Natural killer cell treated with Interleukin-12 subunit alpha and Interleukin-12 subunit beta and Interleukin-15 and Interleukin-18, amount 100 ng/mL, for 72 hours (primary cell): Measurements from ENCODE around the gene ZNF335. TPM values are rescaled to one million over a fixed set of nuclear protein-coding genes. Genes with fewer than 3 reads are reported as not detected.
A peak's percentile ranks its signal among the peaks of the same experiment; 100 is the strongest.
"Not testable (repeated sequence)": the region's sequence is repeated elsewhere in the genome, so short reads cannot be mapped to it uniquely, and the experiment has no call there.

Experiments
- ATAC-seq, 2 donors: fragments of 150-1000 bp; cut with Tn5 transposase in 1 of 2; sonication (Bioruptor Pico), chemical (Tn5 transposase) in 1 of 2; 2 replicates each; pipeline ENCODE4 v1.10.0; 2021
- DNase-seq: peaks from one replicate; pipeline ENCODE4 v3.0.0; 2022; ENCODE audit warnings: low spot score
- H3K27ac Mint-ChIP-seq, 2 donors: 1 replicate in 1 of 2; 2 replicates in 1 of 2; pipeline ENCODE4 v1.8.0; 2022; ENCODE audit warnings: mixed read lengths in 2 of 2, mild to moderate bottlenecking in 1 of 2, moderate library complexity in 1 of 2
- H3K27me3 Mint-ChIP-seq, 2 donors: 1 replicate in 1 of 2; 2 replicates in 1 of 2; pipeline ENCODE4 v1.8.0; 2022; ENCODE audit warnings: mixed read lengths in 2 of 2
- H3K36me3 Mint-ChIP-seq: one replicate; pipeline ENCODE4 v1.8.0; 2022; ENCODE audit warnings: mixed read lengths
- H3K4me1 Mint-ChIP-seq, 2 donors: 1 replicate in 1 of 2; 2 replicates in 1 of 2; pipeline ENCODE4 v1.8.0; 2022; ENCODE audit warnings: low read depth in 2 of 2, mixed read lengths in 2 of 2, mild to moderate bottlenecking in 1 of 2
- H3K4me3 Mint-ChIP-seq: one replicate; pipeline ENCODE4 v1.8.0; 2022; ENCODE audit warnings: mixed read lengths
- H3K9me3 Mint-ChIP-seq: 2 replicates; pipeline ENCODE4 v1.8.0; 2022; ENCODE audit warnings: mixed read lengths
- total RNA-seq, 2 donors: library from RNA; stranded (reverse); gene quantifications; one replicate each; pipeline ENCODE4 v1.2.3, GENCODE V29; 2022

Gene ZNF335
- total RNA-seq, 2 donors from 2014 or later, result 44.4 to 62.6 TPM

DNA sequence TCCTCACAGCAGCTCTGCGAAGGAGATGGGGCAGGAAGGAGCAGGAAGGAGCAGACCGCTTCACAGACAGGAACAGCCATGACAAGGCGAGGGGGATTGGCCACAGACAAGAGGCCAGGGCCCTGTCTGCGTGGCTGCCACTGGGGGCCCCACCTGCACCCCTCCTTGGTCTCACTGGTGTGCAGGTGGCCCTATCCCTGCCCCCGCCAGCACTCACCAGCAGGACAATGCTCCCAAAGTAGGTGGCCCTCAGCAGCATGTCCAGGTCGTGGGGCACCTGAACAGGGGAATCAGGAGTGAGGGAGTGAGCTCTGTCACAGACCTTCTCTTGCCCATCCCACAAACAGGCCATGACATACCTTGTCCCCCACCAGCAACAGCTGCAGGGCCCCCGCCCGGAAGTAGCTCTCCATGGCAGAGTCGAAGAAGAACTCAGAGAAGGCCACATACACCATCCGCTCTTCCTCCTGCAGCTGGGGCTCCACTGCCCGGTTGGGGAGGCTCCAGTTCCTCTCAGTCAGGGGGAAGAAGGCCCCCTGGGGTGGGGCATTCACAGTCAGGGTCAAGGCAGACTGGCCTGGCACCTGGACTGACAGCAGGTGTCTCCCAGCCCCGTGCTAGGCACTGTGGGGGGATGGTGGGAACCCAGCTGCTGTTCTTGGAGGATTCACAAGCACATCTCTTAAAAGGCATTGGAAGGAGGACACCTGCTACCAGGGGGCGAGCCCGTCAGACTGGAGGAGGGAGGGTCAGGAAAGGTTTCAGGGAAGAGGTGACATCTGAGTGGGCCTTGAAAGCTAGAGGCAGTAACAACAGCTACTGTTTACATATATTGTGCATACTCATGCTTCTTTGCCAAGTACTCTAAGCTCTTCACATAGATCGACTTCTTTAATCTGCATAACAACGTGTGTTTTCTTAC lies 67.2 kb downstream of the ZNF335 start:
- Mint-ChIP-seq H3K9me3 (no peaks in the 10 kb centered on the region), H3K27me3 (no peaks in the 10 kb centered on the region), H3K4me1 (peaks cover 0 to 7% of the 10 kb centered on the region in 2 donors), H3K27ac (peak overlapping the region in 1 of 2 donors; percentile 22), H3K36me3 (no peaks in the 10 kb centered on the region), H3K4me3 (no peak overlapping the region)
- ATAC-seq (peak; percentile 4 to 24), DNase-seq (no peak)

DNA sequence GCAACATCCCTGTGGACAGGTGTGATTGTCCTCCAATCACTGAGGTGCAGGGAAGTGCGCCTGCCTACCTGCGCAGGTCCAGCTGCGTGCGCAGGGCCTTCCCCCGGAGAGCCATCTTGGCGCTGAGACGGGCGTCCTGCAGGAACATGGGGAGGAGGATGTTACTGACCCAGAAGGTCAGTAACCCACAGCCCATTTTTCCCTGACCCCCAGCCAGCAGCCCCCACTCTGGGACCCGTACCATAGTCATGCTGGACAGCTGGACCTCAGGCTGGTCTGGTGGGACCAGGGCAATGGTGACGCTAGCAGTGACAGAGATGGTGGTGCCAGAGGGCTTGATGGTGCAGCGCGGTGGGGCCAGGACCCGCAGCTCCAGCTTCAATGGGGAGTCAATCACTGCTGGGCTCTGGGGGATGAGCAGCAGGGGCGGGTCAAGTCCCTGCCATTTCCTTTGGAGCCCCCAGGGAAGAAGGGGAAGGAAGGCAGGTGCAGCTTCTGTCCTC lies 69.8 kb downstream of the ZNF335 start:
- ATAC-seq, result peak in 1 of 2 donors; percentile 33
- Mint-ChIP-seq H3K4me1 (no peaks in the 10 kb centered on the region), H3K9me3 (no peaks in the 10 kb centered on the region), H3K27me3 (no peaks in the 10 kb centered on the region), H3K27ac (no peak overlapping the region), H3K4me3 (no peak overlapping the region), H3K36me3 (no peaks in the 10 kb centered on the region)
- DNase-seq, result no peak

DNA sequence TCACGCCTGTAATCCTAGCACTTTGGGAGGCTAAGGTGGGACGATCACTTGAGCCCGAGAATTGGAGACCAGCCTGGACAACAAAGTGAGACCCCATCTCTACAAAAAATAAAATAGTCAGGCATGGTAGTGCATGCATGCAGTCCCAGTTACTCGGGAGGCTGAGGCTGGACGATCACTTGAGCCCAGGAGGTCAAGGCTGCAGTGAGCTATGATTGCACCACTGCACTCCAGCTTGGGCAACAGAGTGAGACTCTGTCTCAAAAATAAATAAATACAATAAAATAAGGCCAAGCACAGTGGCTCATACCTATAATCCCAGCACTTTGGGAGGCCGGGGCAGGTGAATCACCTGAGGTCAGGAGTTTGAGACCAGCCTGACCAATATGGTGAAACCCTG lies 70.7 kb downstream of the ZNF335 start:
- not testable (repeated sequence) for DNase-seq, H3K36me3 Mint-ChIP-seq, H3K27ac Mint-ChIP-seq, H3K4me3 Mint-ChIP-seq, H3K9me3 Mint-ChIP-seq, H3K27me3 Mint-ChIP-seq, ATAC-seq, H3K4me1 Mint-ChIP-seq

DNA sequence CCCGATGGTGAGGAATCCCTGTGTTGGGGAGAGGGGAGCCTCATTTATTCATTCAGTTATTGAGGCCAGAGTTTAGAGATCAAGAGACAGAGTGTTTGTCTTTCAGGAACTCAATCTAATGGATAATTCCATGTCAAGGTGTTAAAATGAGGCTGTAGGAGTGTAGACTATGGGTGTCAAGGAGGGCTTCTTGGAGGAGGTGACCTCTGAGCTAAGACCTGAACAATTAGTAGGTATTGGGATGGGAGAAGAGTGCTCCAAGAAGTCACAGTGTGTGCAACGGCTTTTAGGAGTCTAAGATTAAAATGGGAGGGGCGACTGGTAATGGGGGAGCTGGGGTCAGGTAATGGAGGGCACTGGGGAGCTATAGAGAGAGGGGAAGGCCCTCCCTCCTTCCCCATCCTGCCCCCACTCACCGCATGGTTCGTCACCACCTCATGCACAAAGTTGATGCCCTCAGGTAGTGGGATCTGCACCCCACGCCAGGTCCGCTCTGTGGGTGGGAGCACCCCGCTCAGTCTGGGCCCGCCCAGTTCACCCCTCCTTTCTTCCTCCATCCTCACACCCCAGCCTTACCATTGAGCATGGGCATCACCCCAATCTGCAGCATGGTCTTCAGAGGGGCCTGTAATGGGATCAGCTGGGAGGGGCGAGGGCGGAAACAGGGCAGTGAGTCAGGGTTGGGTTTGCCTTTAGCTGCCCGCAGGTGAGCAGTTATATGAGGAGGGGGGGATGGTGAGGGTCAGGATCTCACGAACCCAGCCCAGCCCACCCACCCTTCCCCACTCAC lies 72.8 kb downstream of the ZNF335 start:
- H3K36me3 Mint-ChIP-seq, result no peaks in the 10 kb centered on the region
- H3K27me3 Mint-ChIP-seq, result no peaks in the 10 kb centered on the region
- no peaks in the 10 kb centered on the region for H3K4me1 Mint-ChIP-seq
- no peak overlapping the region for H3K4me3 Mint-ChIP-seq
- no peaks in the 10 kb centered on the region for H3K9me3 Mint-ChIP-seq
- DNase-seq (no peak), ATAC-seq (peak in 1 of 2 donors; percentile 14)
- peak overlapping the region in 1 of 2 donors; percentile 6 for H3K27ac Mint-ChIP-seq

Other genes starting within 250 kb of the ZNF335 start
- gene SPINT4, start 249.9 kb downstream of the ZNF335 start, total RNA-seq, result not detected
- not detected for gene WFDC3, start 180.3 kb downstream of the ZNF335 start, total RNA-seq
- gene DNTTIP1, start 180.2 kb downstream of the ZNF335 start, total RNA-seq, result 10 to 100 TPM; 25.5 to 30.4 TPM
- 100 to 1,000 TPM in 1 of 2 donors, 10 to 100 TPM in 1; 89.7 to 139 TPM for gene UBE2C, start 159.6 kb downstream of the ZNF335 start, total RNA-seq
- not detected for gene TNNC2, start 144.9 kb downstream of the ZNF335 start, total RNA-seq
- gene SNX21, start 138.4 kb downstream of the ZNF335 start, total RNA-seq, result 1 to 10 TPM; 1.5 to 2.2 TPM
- gene ACOT8, start 114.8 kb downstream of the ZNF335 start, total RNA-seq, result 10 to 100 TPM; 24.4 to 26.2 TPM
- gene ZSWIM3, start 114.6 kb downstream of the ZNF335 start, total RNA-seq, result 1 to 10 TPM; 5.5 to 6.4 TPM
- 1 to 10 TPM; 2.7 to 3.2 TPM for gene ZSWIM1, start 91.0 kb downstream of the ZNF335 start, total RNA-seq
- 1 to 10 TPM in 1 of 2 donors, not detected in 1; 1.0 TPM for gene SPATA25, start 84.6 kb downstream of the ZNF335 start, total RNA-seq
- gene NEURL2, start 81.0 kb downstream of the ZNF335 start, total RNA-seq, result 1 to 10 TPM in 1 of 2 donors, under 1 TPM in 1; 0.29 to 1.9 TPM
- gene CTSA, start 80.9 kb downstream of the ZNF335 start, total RNA-seq, result 10 to 100 TPM; 42.2 to 55.6 TPM
- gene PLTP, start 60.0 kb downstream of the ZNF335 start, total RNA-seq, result 1 to 10 TPM; 3.0 to 8.8 TPM
- 10 to 100 TPM; 33.7 to 41.1 TPM for gene PCIF1, start 37.5 kb downstream of the ZNF335 start, total RNA-seq
- gene MMP9, start 36.7 kb upstream of the ZNF335 start, total RNA-seq, result under 1 TPM in 1 of 2 donors, not detected in 1; 0.17 TPM
- not detected for gene SLC12A5, start 57.0 kb upstream of the ZNF335 start, total RNA-seq
- 10 to 100 TPM; 33.9 to 34.2 TPM for gene NCOA5, start 117.8 kb upstream of the ZNF335 start, total RNA-seq
- 10 to 100 TPM in 1 of 2 donors, 1 to 10 TPM in 1; 6.7 to 32.7 TPM for gene CD40, start 146.1 kb upstream of the ZNF335 start, total RNA-seq